Choroid plexus epithelial cell (primary cell): ENCODE results near the gene F5.
A peak's percentile ranks its signal among the peaks of the same experiment; 100 is the strongest.

Experiments used
- DNase-seq: peaks from one replicate; pipeline ENCODE4 v3.0.0-alpha.2; 2010; ENCODE audit warnings: low read depth
- H3K4me3 ChIP-seq: 2 replicates; pipeline ENCODE4 v1.5.1; 2011; ENCODE audit warnings: low read depth, mild to moderate bottlenecking, control low read depth, low read length, moderate library complexity
- CTCF ChIP-seq: conservative IDR thresholded peaks from 2 replicates; pipeline ENCODE4 v1.5.1; 2011; ENCODE audit warnings: low read depth, mild to moderate bottlenecking, control low read depth, inconsistent platforms, low read length, moderate library complexity

The F5 gene

GRCh38 chr1:169523904-169524303, 62.4 kb downstream of the F5 start:
- TF ChIP-seq CTCF = no peak
- DNase-seq = no peak
- no peak overlapping the region for H3K4me3 ChIP-seq

GRCh38 chr1:169521226-169521625, 65.1 kb downstream of the F5 start:
- no peak for DNase-seq
- TF ChIP-seq CTCF = no peak

GRCh38 chr1:169517558-169518186, 68.6 kb downstream of the F5 start:
- no peak for DNase-seq
- no peak overlapping the region for H3K4me3 ChIP-seq
- no peak for TF ChIP-seq CTCF

More at GRCh38 chr1:169521226-169521625, 65.1 kb downstream of the F5 start:
- no peak overlapping the region for H3K4me3 ChIP-seq

- no peak overlapping the region for H3K4me3 ChIP-seq
- no peak for DNase-seq
- TF ChIP-seq CTCF = no peak
Measured at GRCh38 chr1:169515641-169516040, 70.6 kb downstream of the F5 start.

- TF ChIP-seq CTCF = no peak
- peak; percentile 20 for DNase-seq
- H3K4me3 ChIP-seq = no peak overlapping the region
Measured at GRCh38 chr1:169514566-169515270, 71.6 kb downstream of the F5 start.

GRCh38 chr1:169513208-169513607, 73.1 kb downstream of the F5 start:
- no peak for TF ChIP-seq CTCF
- no peak overlapping the region for H3K4me3 ChIP-seq
- DNase-seq = peak; percentile 48
